H9 (cell line): ENCODE data around the gene SEMA3E. TPM values are rescaled to one million over a fixed set of nuclear protein-coding genes. Genes with fewer than 3 reads are reported as not detected.

Source experiments
- DNase-seq: peaks from one replicate; pipeline ENCODE4 v3.0.0-alpha.2; 2017
- H2AFZ ChIP-seq: one replicate; pipeline ENCODE4 v1.6.1; 2013; ENCODE audit warnings: mild to moderate bottlenecking, low read length, control low read depth, moderate library complexity
- H2AK5ac ChIP-seq: 2 replicates; pipeline ENCODE4 v1.6.1; 2013; ENCODE audit warnings: low read length, control low read depth, mixed read lengths; ENCODE audit not compliant: insufficient read length
- H2BK120ac ChIP-seq: one replicate; pipeline ENCODE4 v1.6.1; 2013; ENCODE audit warnings: low read depth, mild to moderate bottlenecking, low read length, control low read depth, inconsistent platforms; ENCODE audit not compliant: poor library complexity, severe bottlenecking
- H2BK12ac ChIP-seq: 2 replicates; pipeline ENCODE4 v1.6.1; 2013; ENCODE audit warnings: low read length, control low read depth, mixed read lengths, low read depth; ENCODE audit not compliant: insufficient read length
- H2BK15ac ChIP-seq: 2 replicates; pipeline ENCODE4 v1.6.1; 2013; ENCODE audit warnings: low read depth, low read length, control low read depth
- H2BK20ac ChIP-seq: one replicate; pipeline ENCODE4 v1.6.1; 2013; ENCODE audit warnings: low read depth, mild to moderate bottlenecking, low read length, control low read depth, inconsistent platforms; ENCODE audit not compliant: poor library complexity, severe bottlenecking
- H2BK5ac ChIP-seq: 2 replicates; pipeline ENCODE4 v1.6.1; 2013; ENCODE audit warnings: low read length, control low read depth, mixed read lengths; ENCODE audit not compliant: insufficient read length
- H3K14ac ChIP-seq: 2 replicates; pipeline ENCODE4 v1.6.1; 2013; ENCODE audit warnings: low read length, control low read depth; ENCODE audit not compliant: insufficient read depth
- H3K18ac ChIP-seq: 2 replicates; pipeline ENCODE4 v1.6.1; 2013; ENCODE audit warnings: low read depth, mild to moderate bottlenecking, mixed read lengths, low read length, control low read depth; ENCODE audit not compliant: insufficient read length
- H3K23ac ChIP-seq: 2 replicates; pipeline ENCODE4 v1.6.1; 2013; ENCODE audit warnings: low read length, control low read depth, mixed read lengths, low read depth; ENCODE audit not compliant: insufficient read length
- H3K23me2 ChIP-seq: 2 replicates; pipeline ENCODE4 v1.6.1; 2013; ENCODE audit warnings: low read depth, mild to moderate bottlenecking, mixed read lengths, low read length, control low read depth; ENCODE audit not compliant: insufficient read length, poor library complexity, severe bottlenecking
- H3K27ac ChIP-seq: 2 replicates; pipeline ENCODE4 v1.5.1; 2013; ENCODE audit warnings: low read length, control low read depth, mixed read lengths, low read depth; ENCODE audit not compliant: insufficient read length
- H3K27me3 ChIP-seq: 2 replicates; pipeline ENCODE4 v1.6.1; 2013; ENCODE audit warnings: low read length, control low read depth, inconsistent platforms; ENCODE audit not compliant: insufficient read depth
- H3K4ac ChIP-seq: 2 replicates; pipeline ENCODE4 v1.6.1; 2013; ENCODE audit warnings: low read depth, mild to moderate bottlenecking, control low read depth, inconsistent platforms, low read length, moderate library complexity
- H3K4me1 ChIP-seq: 2 replicates; pipeline ENCODE4 v1.6.1; 2013; ENCODE audit warnings: low read length, control low read depth, inconsistent platforms; ENCODE audit not compliant: insufficient read depth
- H3K4me2 ChIP-seq: 2 replicates; pipeline ENCODE4 v1.6.1; 2013; ENCODE audit warnings: low read length, control low read depth, mixed read lengths; ENCODE audit not compliant: insufficient read length, insufficient read depth
- H3K56ac ChIP-seq: 2 replicates; pipeline ENCODE4 v1.6.1; 2013; ENCODE audit warnings: low read depth, mild to moderate bottlenecking, mixed read lengths, low read length, control low read depth; ENCODE audit not compliant: insufficient read length
- H3K79me1 ChIP-seq: 2 replicates; pipeline ENCODE4 v1.6.1; 2013; ENCODE audit warnings: low read depth, mild to moderate bottlenecking, moderate library complexity, low read length, control low read depth, inconsistent platforms; ENCODE audit not compliant: insufficient read depth, poor library complexity, severe bottlenecking
- H3K79me2 ChIP-seq: 2 replicates; pipeline ENCODE4 v1.6.1; 2013; ENCODE audit warnings: low read length, control low read depth, inconsistent platforms; ENCODE audit not compliant: insufficient read depth
- H3K9ac ChIP-seq: 2 replicates; pipeline ENCODE4 v1.6.1; 2013; ENCODE audit warnings: low read length, control low read depth, mixed read lengths; ENCODE audit not compliant: insufficient read length; ENCODE audit errors: extremely low read depth
- H3K9me3 ChIP-seq: one replicate; pipeline ENCODE4 v1.6.1; 2013; ENCODE audit warnings: low read depth, low read length, inconsistent platforms; ENCODE audit not compliant: control insufficient read depth
- H3T11ph ChIP-seq: one replicate; pipeline ENCODE4 v1.6.1; 2013; ENCODE audit warnings: mild to moderate bottlenecking, low read length, control low read depth, inconsistent platforms
- H4K20me1 ChIP-seq: one replicate; pipeline ENCODE4 v1.6.1; 2013; ENCODE audit not compliant: control insufficient read depth, insufficient read length, insufficient read depth
- H4K5ac ChIP-seq: 2 replicates; pipeline ENCODE4 v1.6.1; 2013; ENCODE audit warnings: low read depth, mild to moderate bottlenecking, mixed read lengths, low read length, control low read depth; ENCODE audit not compliant: insufficient read length
- H4K8ac ChIP-seq: replicated peaks from 2 replicates; pipeline ENCODE4 v1.6.1; 2013; ENCODE audit warnings: low read length, control low read depth, mixed read lengths, low read depth; ENCODE audit not compliant: insufficient read length
- H4K91ac ChIP-seq: 2 replicates; pipeline ENCODE4 v1.6.1; 2013; ENCODE audit warnings: low read depth, mild to moderate bottlenecking, moderate library complexity, mixed read lengths, low read length, control low read depth; ENCODE audit not compliant: insufficient read length
- H3K27ac Mint-ChIP-seq, 3 experiments: 2 replicates in 2 of 3; 3 replicates in 1 of 3; pipeline ENCODE4 v1.8.0; 2020 to 2021; ENCODE audit warnings: mixed read lengths in 3 of 3, mild to moderate bottlenecking in 1 of 3, moderate library complexity in 1 of 3
- H3K27me3 Mint-ChIP-seq: 2 replicates; pipeline ENCODE4 v1.8.0; 2021; ENCODE audit warnings: low read depth, mild to moderate bottlenecking, moderate library complexity, mixed read lengths
- H3K36me3 Mint-ChIP-seq, 3 experiments: 2 replicates in 2 of 3; 3 replicates in 1 of 3; pipeline ENCODE4 v1.8.0; 2020 to 2021; ENCODE audit warnings: low read depth in 3 of 3, mixed read lengths in 3 of 3; ENCODE audit not compliant: insufficient read depth in 1 of 3
- H3K4me1 Mint-ChIP-seq, 2 experiments: 2 replicates each; pipeline ENCODE4 v1.8.0; 2020; ENCODE audit warnings: mixed read lengths in 2 of 2
- H3K4me3 Mint-ChIP-seq, 2 experiments: 2 replicates in 1 of 2; 3 replicates in 1 of 2; pipeline ENCODE4 v1.8.0; 2020 to 2021; ENCODE audit warnings: mild to moderate bottlenecking in 2 of 2, mixed read lengths in 2 of 2, moderate library complexity in 1 of 2
- H3K9me3 Mint-ChIP-seq, 2 experiments: 2 replicates in 1 of 2; 3 replicates in 1 of 2; pipeline ENCODE4 v1.8.0; 2020; ENCODE audit warnings: mild to moderate bottlenecking in 2 of 2, mixed read lengths in 2 of 2, moderate library complexity in 1 of 2
- WGBS: extraction: QIAGEN DNeasy Blood & Tissue Kit; methylation state at CpG from one replicate; pipeline ENCODE4 v1.1.7; 2013; ENCODE audit warnings: missing lambda C conversion rate, low lambda C conversion rate, mixed read lengths; ENCODE audit not compliant: insufficient read length; ENCODE audit errors: extremely low coverage; 5-methylcytosine and 5-hydroxymethylcytosine counted together
- total RNA-seq: library from RNA; stranded (reverse); gene quantifications from 2 replicates; pipeline ENCODE4 v1.2.1, GENCODE V29; 2021
- TF ChIP-seq, protein P1 (sequence below): fragments of 200-600 bp; sonication (generic); conservative IDR thresholded peaks from 3 replicates; pipeline ENCODE4 v1.8.0; 2021; ENCODE audit warnings: antibody characterized with exemption, mild to moderate bottlenecking

SEMA3E gene
- total RNA-seq, 1 experiment from 2014 or later: 0.39 TPM

DNA sequence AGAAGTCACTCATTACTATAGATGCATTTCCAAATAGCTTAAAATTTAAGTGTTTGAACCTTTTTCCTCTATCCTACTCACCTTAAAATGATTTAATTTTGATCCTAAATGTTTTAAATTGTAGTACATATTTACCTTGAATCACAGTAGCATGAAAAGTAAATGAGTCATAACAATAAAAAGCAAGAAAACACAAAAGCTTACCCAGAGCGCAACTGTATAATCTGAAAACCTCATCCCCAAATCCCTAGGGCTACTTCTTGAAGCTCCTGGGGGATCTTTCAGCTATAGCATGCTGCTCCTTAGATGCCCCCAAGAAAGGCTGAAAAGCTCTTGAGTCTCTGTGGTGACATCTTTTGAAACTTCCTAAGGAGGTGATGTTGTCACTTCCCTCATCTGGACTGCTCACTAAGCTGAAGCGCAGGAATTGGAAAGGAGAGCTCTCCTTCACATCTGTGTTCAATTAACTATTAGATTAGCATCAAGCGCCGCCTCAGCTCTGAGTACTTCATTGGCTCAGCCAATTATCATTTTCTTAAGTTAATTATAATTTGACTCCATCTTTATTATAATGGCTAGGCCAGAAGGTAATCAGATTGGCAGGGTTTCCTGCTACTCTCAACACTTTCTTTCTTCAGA lies 60.2 kb downstream of the SEMA3E start:
- H3K4me3 Mint-ChIP-seq: no peak overlapping the region
- no peak overlapping the region for H3K27ac Mint-ChIP-seq
- no peak for DNase-seq

More for the DNA sequence above, 60.2 kb downstream of the SEMA3E start:
- H3K79me2 ChIP-seq: no peaks in the 10 kb centered on the region
- H2BK5ac ChIP-seq: no peak overlapping the region
- no peak overlapping the region for H3K56ac ChIP-seq
- no peak overlapping the region for H3K27ac ChIP-seq
- no peak overlapping the region for H4K5ac ChIP-seq
- no peak overlapping the region for H3K4ac ChIP-seq
- no peaks in the 10 kb centered on the region for H3K23me2 ChIP-seq
- no peaks in the 10 kb centered on the region for H3K4me1 ChIP-seq
- H3K27me3 ChIP-seq: no peaks in the 10 kb centered on the region
- Mint-ChIP-seq H3K36me3 (no peaks in the 10 kb centered on the region), H3K27me3 (no peaks in the 10 kb centered on the region), H3K9me3 (no peaks in the 10 kb centered on the region), H3K4me1 (no peaks in the 10 kb centered on the region)
- H3K14ac ChIP-seq: no peak overlapping the region
- no peak overlapping the region for H4K91ac ChIP-seq
- H3K4me2 ChIP-seq: no peak overlapping the region
- no peak overlapping the region for H2BK120ac ChIP-seq
- WGBS: no CpG with 5 or more reads among the region's 4 CpGs
- H3K9ac ChIP-seq: no peak overlapping the region
- no peak overlapping the region for H2AK5ac ChIP-seq
- H2BK20ac ChIP-seq: no peak overlapping the region
- no peaks in the 10 kb centered on the region for H3K79me1 ChIP-seq
- TF ChIP-seq, protein P1, sequence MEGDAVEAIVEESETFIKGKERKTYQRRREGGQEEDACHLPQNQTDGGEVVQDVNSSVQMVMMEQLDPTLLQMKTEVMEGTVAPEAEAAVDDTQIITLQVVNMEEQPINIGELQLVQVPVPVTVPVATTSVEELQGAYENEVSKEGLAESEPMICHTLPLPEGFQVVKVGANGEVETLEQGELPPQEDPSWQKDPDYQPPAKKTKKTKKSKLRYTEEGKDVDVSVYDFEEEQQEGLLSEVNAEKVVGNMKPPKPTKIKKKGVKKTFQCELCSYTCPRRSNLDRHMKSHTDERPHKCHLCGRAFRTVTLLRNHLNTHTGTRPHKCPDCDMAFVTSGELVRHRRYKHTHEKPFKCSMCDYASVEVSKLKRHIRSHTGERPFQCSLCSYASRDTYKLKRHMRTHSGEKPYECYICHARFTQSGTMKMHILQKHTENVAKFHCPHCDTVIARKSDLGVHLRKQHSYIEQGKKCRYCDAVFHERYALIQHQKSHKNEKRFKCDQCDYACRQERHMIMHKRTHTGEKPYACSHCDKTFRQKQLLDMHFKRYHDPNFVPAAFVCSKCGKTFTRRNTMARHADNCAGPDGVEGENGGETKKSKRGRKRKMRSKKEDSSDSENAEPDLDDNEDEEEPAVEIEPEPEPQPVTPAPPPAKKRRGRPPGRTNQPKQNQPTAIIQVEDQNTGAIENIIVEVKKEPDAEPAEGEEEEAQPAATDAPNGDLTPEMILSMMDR: no peak
- no peak overlapping the region for H3K18ac ChIP-seq
- no peaks in the 10 kb centered on the region for H4K20me1 ChIP-seq
- H4K8ac ChIP-seq: no peak overlapping the region
- H3K9me3 ChIP-seq: no peaks in the 10 kb centered on the region
- no peak overlapping the region for H2BK12ac ChIP-seq
- no peak overlapping the region for H3T11ph ChIP-seq
- no peak overlapping the region for H2BK15ac ChIP-seq
- H2AFZ ChIP-seq: no peak overlapping the region
- H3K23ac ChIP-seq: no peak overlapping the region
